HepG2 (cell line): ENCODE results near the gene PPM1H. TPM values are rescaled to one million over a fixed set of nuclear protein-coding genes. Genes with fewer than 3 reads are reported as not detected.

Experiments
- ATF7 ChIP-seq, 2 experiments: fragments of 450-650 bp in 1 of 2; sonication (generic) in 1 of 2; formaldehyde crosslinking in 1 of 2; IDR thresholded peaks; 2 replicates each; pipeline versions ENCODE4 v1.4.0 to v1.6.1; 2016 to 2020; ENCODE audit warnings: antibody characterized with exemption in 1 of 2, mild to moderate bottlenecking in 1 of 2, missing genetic modification reagents in 1 of 2
- JDP2 ChIP-seq: sonication (generic); formaldehyde crosslinking; IDR thresholded peaks from 2 replicates; pipeline ENCODE4 v1.8.1; 2022; ENCODE audit warnings: missing genetic modification reagents, borderline replicate concordance
- KDM5A ChIP-seq: fragments of 200-600 bp; sonication (generic); IDR thresholded peaks from 2 replicates; pipeline ENCODE4 v1.7.0; 2018; ENCODE audit warnings: antibody characterized with exemption, mild to moderate bottlenecking, low read length, borderline replicate concordance
- MLLT10 ChIP-seq: sonication (generic); formaldehyde crosslinking; IDR thresholded peaks from 2 replicates; pipeline ENCODE4 v1.4.0; 2020; ENCODE audit warnings: missing genetic modification reagents
- MTF1 ChIP-seq: sonication (generic); formaldehyde crosslinking; IDR thresholded peaks from 2 replicates; pipeline ENCODE4 v1.5.0; 2020; ENCODE audit warnings: missing genetic modification reagents
- NAIF1 ChIP-seq: sonication (generic); formaldehyde crosslinking; IDR thresholded peaks from 2 replicates; pipeline ENCODE4 v1.5.0; 2020; ENCODE audit warnings: mild to moderate bottlenecking, missing genetic modification reagents, borderline replicate concordance
- NFYC ChIP-seq: IDR thresholded peaks from 2 replicates; pipeline ENCODE4 v1.6.1; 2016; ENCODE audit warnings: missing genetic modification reagents, missing compliant biosample characterization
- RARG ChIP-seq: sonication (generic); formaldehyde crosslinking; IDR thresholded peaks from 2 replicates; pipeline ENCODE4 v1.4.0; 2020; ENCODE audit warnings: low read depth, mild to moderate bottlenecking, missing genetic modification reagents
- SUZ12 ChIP-seq: fragments of 150-350 bp; IDR thresholded peaks from 2 replicates; pipeline ENCODE4 v1.6.1; 2014; ENCODE audit warnings: low read depth, low read length
- ZMYM2 ChIP-seq: sonication (generic); formaldehyde crosslinking; IDR thresholded peaks from 2 replicates; pipeline ENCODE4 v1.8.0; 2022; ENCODE audit warnings: mild to moderate bottlenecking, missing genetic modification reagents
- ZNF230 ChIP-seq: sonication (generic); formaldehyde crosslinking; IDR thresholded peaks from 2 replicates; pipeline ENCODE4 v1.4.0; 2020; ENCODE audit warnings: mild to moderate bottlenecking, missing genetic modification reagents
- ZNF282 ChIP-seq: fragments of 450-650 bp; IDR thresholded peaks from 2 replicates; pipeline ENCODE4 v1.6.1; 2018; ENCODE audit not compliant: partially characterized antibody
- ZNF713 ChIP-seq: sonication (generic); formaldehyde crosslinking; IDR thresholded peaks from 2 replicates; pipeline ENCODE4 v1.4.0; 2020; ENCODE audit warnings: mild to moderate bottlenecking, missing genetic modification reagents
- ZNF773 ChIP-seq: sonication (generic); formaldehyde crosslinking; IDR thresholded peaks from 2 replicates; pipeline ENCODE4 v1.4.0; 2020; ENCODE audit warnings: missing genetic modification reagents, borderline replicate concordance
- ZNF781 ChIP-seq: sonication (generic); formaldehyde crosslinking; IDR thresholded peaks from 2 replicates; pipeline ENCODE4 v1.5.1; 2020; ENCODE audit warnings: borderline replicate concordance, mild to moderate bottlenecking, missing genetic modification reagents; ENCODE audit errors: not compliant biosample characterization
- polyA plus RNA-seq, 8 experiments: library from polyadenylated mRNA; depleted of rRNA in 3 of 8; stranded (reverse) in 7 of 8; unstranded in 1 of 8; fragments of >200 nt; fragmentation: Illumina TruSeq in 4 of 8; extraction: Trizol in 4 of 8; gene quantifications; 2 replicates each; pipeline versions ENCODE4 v1.2.1 to v1.2.3, GENCODE V29; 2011 to 2016; ENCODE audit warnings: low read depth in 4 of 8, missing spikeins in 1 of 8, mixed read lengths in 1 of 8; ENCODE audit not compliant: insufficient read depth in 1 of 8
- total RNA-seq, 5 experiments: library from RNA; depleted of rRNA; stranded (reverse); fragments of >200 nt; fragmentation: Illumina TruSeq; extraction: Trizol; gene quantifications; 2 replicates each; pipeline ENCODE4 v1.2.3, GENCODE V29; 2016; ENCODE audit warnings: low read depth in 1 of 5
- TF ChIP-seq, protein P1 (sequence below): IDR thresholded peaks from 2 replicates; pipeline ENCODE4 v1.6.1; 2016; ENCODE audit warnings: low read depth, missing genetic modification reagents, missing compliant biosample characterization
- TF ChIP-seq, protein P2 (sequence below): sonication (generic); formaldehyde crosslinking; IDR thresholded peaks from 2 replicates; pipeline ENCODE4 v1.4.0; 2020; ENCODE audit warnings: low read depth, mild to moderate bottlenecking, missing genetic modification reagents
- TF ChIP-seq, protein P3 (sequence below): sonication (generic); formaldehyde crosslinking; IDR thresholded peaks from 2 replicates; pipeline ENCODE4 v1.4.0; 2020; ENCODE audit warnings: missing genetic modification reagents, borderline replicate concordance
- TF ChIP-seq, protein P4 (sequence below): sonication (generic); formaldehyde crosslinking; IDR thresholded peaks from 2 replicates; pipeline ENCODE4 v1.5.1; 2020; ENCODE audit warnings: mild to moderate bottlenecking, missing genetic modification reagents, borderline replicate concordance
- TF ChIP-seq, protein P5 (sequence below): sonication (generic); formaldehyde crosslinking; IDR thresholded peaks from 2 replicates; pipeline ENCODE4 v1.4.0; 2020; ENCODE audit warnings: missing genetic modification reagents

PPM1H gene
- total and polyA plus RNA-seq, 2 of the 13 experiments (the other 11 are each of a cell fraction or from before 2014, with no cell fraction given), result 29.1 to 38.1 TPM

DNA sequence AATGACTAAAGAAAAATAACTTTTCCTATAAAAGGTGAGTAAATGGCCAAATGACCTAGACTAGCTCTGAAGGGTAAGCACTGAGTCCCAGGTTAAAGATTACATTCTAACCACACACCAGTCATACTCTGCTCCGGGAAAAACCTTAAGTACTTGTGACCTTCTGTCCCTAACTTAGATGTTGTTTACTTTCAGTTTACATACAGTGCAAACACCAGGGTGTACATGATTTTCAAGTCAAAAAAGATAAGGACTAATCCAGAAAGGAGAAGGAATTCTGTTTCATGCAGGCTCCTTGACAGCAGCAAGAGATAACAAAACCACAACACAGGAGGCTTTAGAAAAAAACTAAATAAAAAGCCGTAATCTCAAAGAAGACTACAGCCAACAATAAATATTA lies 174.2 kb downstream of the PPM1H start (continued):
- TF ChIP-seq, protein P1, sequence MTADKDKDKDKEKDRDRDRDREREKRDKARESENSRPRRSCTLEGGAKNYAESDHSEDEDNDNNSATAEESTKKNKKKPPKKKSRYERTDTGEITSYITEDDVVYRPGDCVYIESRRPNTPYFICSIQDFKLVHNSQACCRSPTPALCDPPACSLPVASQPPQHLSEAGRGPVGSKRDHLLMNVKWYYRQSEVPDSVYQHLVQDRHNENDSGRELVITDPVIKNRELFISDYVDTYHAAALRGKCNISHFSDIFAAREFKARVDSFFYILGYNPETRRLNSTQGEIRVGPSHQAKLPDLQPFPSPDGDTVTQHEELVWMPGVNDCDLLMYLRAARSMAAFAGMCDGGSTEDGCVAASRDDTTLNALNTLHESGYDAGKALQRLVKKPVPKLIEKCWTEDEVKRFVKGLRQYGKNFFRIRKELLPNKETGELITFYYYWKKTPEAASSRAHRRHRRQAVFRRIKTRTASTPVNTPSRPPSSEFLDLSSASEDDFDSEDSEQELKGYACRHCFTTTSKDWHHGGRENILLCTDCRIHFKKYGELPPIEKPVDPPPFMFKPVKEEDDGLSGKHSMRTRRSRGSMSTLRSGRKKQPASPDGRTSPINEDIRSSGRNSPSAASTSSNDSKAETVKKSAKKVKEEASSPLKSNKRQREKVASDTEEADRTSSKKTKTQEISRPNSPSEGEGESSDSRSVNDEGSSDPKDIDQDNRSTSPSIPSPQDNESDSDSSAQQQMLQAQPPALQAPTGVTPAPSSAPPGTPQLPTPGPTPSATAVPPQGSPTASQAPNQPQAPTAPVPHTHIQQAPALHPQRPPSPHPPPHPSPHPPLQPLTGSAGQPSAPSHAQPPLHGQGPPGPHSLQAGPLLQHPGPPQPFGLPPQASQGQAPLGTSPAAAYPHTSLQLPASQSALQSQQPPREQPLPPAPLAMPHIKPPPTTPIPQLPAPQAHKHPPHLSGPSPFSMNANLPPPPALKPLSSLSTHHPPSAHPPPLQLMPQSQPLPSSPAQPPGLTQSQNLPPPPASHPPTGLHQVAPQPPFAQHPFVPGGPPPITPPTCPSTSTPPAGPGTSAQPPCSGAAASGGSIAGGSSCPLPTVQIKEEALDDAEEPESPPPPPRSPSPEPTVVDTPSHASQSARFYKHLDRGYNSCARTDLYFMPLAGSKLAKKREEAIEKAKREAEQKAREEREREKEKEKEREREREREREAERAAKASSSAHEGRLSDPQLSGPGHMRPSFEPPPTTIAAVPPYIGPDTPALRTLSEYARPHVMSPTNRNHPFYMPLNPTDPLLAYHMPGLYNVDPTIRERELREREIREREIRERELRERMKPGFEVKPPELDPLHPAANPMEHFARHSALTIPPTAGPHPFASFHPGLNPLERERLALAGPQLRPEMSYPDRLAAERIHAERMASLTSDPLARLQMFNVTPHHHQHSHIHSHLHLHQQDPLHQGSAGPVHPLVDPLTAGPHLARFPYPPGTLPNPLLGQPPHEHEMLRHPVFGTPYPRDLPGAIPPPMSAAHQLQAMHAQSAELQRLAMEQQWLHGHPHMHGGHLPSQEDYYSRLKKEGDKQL (CRISPR knock-in tag), result peak; percentile 67; the same call in 1 of the 2 replicates
- TF ChIP-seq, protein P2, sequence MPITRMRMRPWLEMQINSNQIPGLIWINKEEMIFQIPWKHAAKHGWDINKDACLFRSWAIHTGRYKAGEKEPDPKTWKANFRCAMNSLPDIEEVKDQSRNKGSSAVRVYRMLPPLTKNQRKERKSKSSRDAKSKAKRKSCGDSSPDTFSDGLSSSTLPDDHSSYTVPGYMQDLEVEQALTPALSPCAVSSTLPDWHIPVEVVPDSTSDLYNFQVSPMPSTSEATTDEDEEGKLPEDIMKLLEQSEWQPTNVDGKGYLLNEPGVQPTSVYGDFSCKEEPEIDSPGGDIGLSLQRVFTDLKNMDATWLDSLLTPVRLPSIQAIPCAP (CRISPR knock-in tag), result no peak
- TF ChIP-seq ZNF282, result no peak
- no peak for TF ChIP-seq ZNF781 (CRISPR knock-in tag)
- TF ChIP-seq, protein P3, sequence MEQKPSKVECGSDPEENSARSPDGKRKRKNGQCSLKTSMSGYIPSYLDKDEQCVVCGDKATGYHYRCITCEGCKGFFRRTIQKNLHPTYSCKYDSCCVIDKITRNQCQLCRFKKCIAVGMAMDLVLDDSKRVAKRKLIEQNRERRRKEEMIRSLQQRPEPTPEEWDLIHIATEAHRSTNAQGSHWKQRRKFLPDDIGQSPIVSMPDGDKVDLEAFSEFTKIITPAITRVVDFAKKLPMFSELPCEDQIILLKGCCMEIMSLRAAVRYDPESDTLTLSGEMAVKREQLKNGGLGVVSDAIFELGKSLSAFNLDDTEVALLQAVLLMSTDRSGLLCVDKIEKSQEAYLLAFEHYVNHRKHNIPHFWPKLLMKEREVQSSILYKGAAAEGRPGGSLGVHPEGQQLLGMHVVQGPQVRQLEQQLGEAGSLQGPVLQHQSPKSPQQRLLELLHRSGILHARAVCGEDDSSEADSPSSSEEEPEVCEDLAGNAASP (CRISPR knock-in tag), result peak; percentile 76
- no peak for TF ChIP-seq JDP2 (CRISPR knock-in tag)
- TF ChIP-seq, protein P4, sequence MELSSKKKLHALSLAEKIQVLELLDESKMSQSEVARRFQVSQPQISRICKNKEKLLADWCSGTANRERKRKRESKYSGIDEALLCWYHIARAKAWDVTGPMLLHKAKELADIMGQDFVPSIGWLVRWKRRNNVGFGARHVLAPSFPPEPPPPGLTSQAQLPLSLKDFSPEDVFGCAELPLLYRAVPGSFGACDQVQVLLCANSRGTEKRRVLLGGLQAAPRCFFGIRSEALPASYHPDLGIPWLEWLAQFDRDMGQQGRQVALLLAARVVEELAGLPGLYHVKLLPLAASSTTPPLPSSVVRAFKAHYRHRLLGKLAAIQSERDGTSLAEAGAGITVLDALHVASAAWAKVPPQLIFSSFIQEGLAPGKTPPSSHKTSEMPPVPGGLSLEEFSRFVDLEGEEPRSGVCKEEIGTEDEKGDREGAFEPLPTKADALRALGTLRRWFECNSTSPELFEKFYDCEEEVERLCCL (CRISPR knock-in tag), result no peak
- TF ChIP-seq SUZ12, result no peak
- no peak for TF ChIP-seq ZNF713 (CRISPR knock-in tag)
- no peak for TF ChIP-seq ZNF230 (CRISPR knock-in tag)
- no peak for TF ChIP-seq ATF7 (IDR thresholded peaks at IDR 0.05)
- TF ChIP-seq ATF7 (CRISPR knock-in tag; IDR thresholded peaks at IDR 0.05), result no peak
- TF ChIP-seq KDM5A, result no peak
- TF ChIP-seq ZMYM2 (CRISPR knock-in tag), result no peak
- TF ChIP-seq RARG (CRISPR knock-in tag), result no peak
- no peak for TF ChIP-seq MLLT10 (CRISPR knock-in tag)
- TF ChIP-seq, protein P5, sequence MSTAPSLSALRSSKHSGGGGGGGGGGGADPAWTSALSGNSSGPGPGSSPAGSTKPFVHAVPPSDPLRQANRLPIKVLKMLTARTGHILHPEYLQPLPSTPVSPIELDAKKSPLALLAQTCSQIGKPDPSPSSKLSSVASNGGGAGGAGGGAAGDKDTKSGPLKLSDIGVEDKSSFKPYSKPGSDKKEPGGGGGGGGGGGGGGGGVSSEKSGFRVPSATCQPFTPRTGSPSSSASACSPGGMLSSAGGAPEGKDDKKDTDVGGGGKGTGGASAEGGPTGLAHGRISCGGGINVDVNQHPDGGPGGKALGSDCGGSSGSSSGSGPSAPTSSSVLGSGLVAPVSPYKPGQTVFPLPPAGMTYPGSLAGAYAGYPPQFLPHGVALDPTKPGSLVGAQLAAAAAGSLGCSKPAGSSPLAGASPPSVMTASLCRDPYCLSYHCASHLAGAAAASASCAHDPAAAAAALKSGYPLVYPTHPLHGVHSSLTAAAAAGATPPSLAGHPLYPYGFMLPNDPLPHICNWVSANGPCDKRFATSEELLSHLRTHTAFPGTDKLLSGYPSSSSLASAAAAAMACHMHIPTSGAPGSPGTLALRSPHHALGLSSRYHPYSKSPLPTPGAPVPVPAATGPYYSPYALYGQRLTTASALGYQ (CRISPR knock-in tag), result 0 out of 2 replicates have a peak, but pooled peaks have one; percentile 51
- no peak for TF ChIP-seq ZNF773 (CRISPR knock-in tag)
- no peak for TF ChIP-seq MTF1 (CRISPR knock-in tag)
- TF ChIP-seq NFYC (CRISPR knock-in tag), result no peak
- no peak for TF ChIP-seq NAIF1 (CRISPR knock-in tag)
